K562 (cell line): Measurements from ENCODE around the gene ZNF785. TPM values are rescaled to one million over a fixed set of nuclear protein-coding genes. Genes with fewer than 3 reads are reported as not detected.

Source experiments
- CBFB ChIP-seq: sonication (generic); formaldehyde crosslinking; IDR thresholded peaks from 2 replicates; pipeline ENCODE4 v1.4.0; 2020; ENCODE audit warnings: mild to moderate bottlenecking, missing genetic modification reagents
- ETV5 ChIP-seq: sonication (generic); formaldehyde crosslinking; IDR thresholded peaks from 2 replicates; pipeline ENCODE4 v1.4.0; 2020; ENCODE audit warnings: low read depth, mild to moderate bottlenecking, missing genetic modification reagents
- FOXP1 ChIP-seq: sonication (generic); formaldehyde crosslinking; IDR thresholded peaks from 2 replicates; pipeline ENCODE4 v1.8.0; 2022; ENCODE audit warnings: mild to moderate bottlenecking, missing genetic modification reagents
- KDM1A ChIP-seq, 2 experiments: fragments of 450-650 bp; IDR thresholded peaks; 2 replicates each; pipeline ENCODE4 v1.6.1; 2016; ENCODE audit warnings: mild to moderate bottlenecking in 2 of 2
- MAZ ChIP-seq, 2 experiments: fragments of 450-650 bp in 1 of 2; sonication (generic) in 1 of 2; formaldehyde crosslinking; IDR thresholded peaks in 1 of 2; conservative IDR thresholded peaks in 1 of 2; 2 replicates each; pipeline versions ENCODE4 v1.4.0 to v1.5.0; 2020; ENCODE audit warnings: mild to moderate bottlenecking in 1 of 2, missing genetic modification reagents in 1 of 2
- RBM25 ChIP-seq: fragments of 200-400 bp; formaldehyde crosslinking; IDR thresholded peaks from 2 replicates; pipeline ENCODE4 v1.6.1; 2018; ENCODE audit warnings: low read length, low read depth, moderate library complexity; ENCODE audit not compliant: severe bottlenecking
- ZBTB1 ChIP-seq: sonication (generic); formaldehyde crosslinking; IDR thresholded peaks from 2 replicates; pipeline ENCODE4 v1.8.1; 2023; ENCODE audit warnings: missing genetic modification reagents, low read depth, mild to moderate bottlenecking, borderline replicate concordance
- ZNF134 ChIP-seq: fragments of 250-450 bp; sonication (Bioruptor Pico); conservative IDR thresholded peaks from 2 replicates; pipeline ENCODE4 v1.4.0; 2020
- polyA plus RNA-seq, 8 experiments: library from polyadenylated mRNA; depleted of rRNA in 4 of 8; stranded (reverse) in 5 of 8; unstranded in 3 of 8; fragments of >200 nt; fragmentation: Nextera tagmentation in 2 of 8; fragmentation: Illumina TruSeq in 1 of 8; extraction: Ambion mirVana in 2 of 8; extraction: Trizol in 1 of 8; gene quantifications; 2 replicates each; pipeline versions ENCODE4 v1.2.1 to v1.2.3, GENCODE V29; 2011 to 2014; ENCODE audit warnings: inconsistent platforms in 1 of 8, missing spikeins in 1 of 8
- total RNA-seq, 7 experiments: library from RNA; depleted of rRNA in 6 of 7; stranded (reverse); fragments of >200 nt in 6 of 7; fragmentation: Illumina TruSeq in 2 of 7; extraction: Trizol in 2 of 7; gene quantifications; 2 replicates each; pipeline versions ENCODE4 v1.2.1 to v1.2.3, GENCODE V29; 2011 to 2021; ENCODE audit warnings: low replicate concordance in 1 of 7
- TF ChIP-seq, protein P1 (sequence below): fragments of 450-650 bp; IDR thresholded peaks from 2 replicates; pipeline ENCODE4 v1.6.1; 2016; ENCODE audit warnings: mild to moderate bottlenecking, moderate library complexity
- TF ChIP-seq, protein P2 (sequence below): sonication (generic); formaldehyde crosslinking; IDR thresholded peaks from 2 replicates; pipeline ENCODE4 v1.8.0; 2022; ENCODE audit warnings: mild to moderate bottlenecking, missing genetic modification reagents

ZNF785 gene
- total and polyA plus RNA-seq, 9 of the 15 experiments (the other 6 are each of a cell fraction or from before 2014, with no cell fraction given), result 0.64 to 11.0 (median 6.4) TPM

- TF ChIP-seq, protein P1, sequence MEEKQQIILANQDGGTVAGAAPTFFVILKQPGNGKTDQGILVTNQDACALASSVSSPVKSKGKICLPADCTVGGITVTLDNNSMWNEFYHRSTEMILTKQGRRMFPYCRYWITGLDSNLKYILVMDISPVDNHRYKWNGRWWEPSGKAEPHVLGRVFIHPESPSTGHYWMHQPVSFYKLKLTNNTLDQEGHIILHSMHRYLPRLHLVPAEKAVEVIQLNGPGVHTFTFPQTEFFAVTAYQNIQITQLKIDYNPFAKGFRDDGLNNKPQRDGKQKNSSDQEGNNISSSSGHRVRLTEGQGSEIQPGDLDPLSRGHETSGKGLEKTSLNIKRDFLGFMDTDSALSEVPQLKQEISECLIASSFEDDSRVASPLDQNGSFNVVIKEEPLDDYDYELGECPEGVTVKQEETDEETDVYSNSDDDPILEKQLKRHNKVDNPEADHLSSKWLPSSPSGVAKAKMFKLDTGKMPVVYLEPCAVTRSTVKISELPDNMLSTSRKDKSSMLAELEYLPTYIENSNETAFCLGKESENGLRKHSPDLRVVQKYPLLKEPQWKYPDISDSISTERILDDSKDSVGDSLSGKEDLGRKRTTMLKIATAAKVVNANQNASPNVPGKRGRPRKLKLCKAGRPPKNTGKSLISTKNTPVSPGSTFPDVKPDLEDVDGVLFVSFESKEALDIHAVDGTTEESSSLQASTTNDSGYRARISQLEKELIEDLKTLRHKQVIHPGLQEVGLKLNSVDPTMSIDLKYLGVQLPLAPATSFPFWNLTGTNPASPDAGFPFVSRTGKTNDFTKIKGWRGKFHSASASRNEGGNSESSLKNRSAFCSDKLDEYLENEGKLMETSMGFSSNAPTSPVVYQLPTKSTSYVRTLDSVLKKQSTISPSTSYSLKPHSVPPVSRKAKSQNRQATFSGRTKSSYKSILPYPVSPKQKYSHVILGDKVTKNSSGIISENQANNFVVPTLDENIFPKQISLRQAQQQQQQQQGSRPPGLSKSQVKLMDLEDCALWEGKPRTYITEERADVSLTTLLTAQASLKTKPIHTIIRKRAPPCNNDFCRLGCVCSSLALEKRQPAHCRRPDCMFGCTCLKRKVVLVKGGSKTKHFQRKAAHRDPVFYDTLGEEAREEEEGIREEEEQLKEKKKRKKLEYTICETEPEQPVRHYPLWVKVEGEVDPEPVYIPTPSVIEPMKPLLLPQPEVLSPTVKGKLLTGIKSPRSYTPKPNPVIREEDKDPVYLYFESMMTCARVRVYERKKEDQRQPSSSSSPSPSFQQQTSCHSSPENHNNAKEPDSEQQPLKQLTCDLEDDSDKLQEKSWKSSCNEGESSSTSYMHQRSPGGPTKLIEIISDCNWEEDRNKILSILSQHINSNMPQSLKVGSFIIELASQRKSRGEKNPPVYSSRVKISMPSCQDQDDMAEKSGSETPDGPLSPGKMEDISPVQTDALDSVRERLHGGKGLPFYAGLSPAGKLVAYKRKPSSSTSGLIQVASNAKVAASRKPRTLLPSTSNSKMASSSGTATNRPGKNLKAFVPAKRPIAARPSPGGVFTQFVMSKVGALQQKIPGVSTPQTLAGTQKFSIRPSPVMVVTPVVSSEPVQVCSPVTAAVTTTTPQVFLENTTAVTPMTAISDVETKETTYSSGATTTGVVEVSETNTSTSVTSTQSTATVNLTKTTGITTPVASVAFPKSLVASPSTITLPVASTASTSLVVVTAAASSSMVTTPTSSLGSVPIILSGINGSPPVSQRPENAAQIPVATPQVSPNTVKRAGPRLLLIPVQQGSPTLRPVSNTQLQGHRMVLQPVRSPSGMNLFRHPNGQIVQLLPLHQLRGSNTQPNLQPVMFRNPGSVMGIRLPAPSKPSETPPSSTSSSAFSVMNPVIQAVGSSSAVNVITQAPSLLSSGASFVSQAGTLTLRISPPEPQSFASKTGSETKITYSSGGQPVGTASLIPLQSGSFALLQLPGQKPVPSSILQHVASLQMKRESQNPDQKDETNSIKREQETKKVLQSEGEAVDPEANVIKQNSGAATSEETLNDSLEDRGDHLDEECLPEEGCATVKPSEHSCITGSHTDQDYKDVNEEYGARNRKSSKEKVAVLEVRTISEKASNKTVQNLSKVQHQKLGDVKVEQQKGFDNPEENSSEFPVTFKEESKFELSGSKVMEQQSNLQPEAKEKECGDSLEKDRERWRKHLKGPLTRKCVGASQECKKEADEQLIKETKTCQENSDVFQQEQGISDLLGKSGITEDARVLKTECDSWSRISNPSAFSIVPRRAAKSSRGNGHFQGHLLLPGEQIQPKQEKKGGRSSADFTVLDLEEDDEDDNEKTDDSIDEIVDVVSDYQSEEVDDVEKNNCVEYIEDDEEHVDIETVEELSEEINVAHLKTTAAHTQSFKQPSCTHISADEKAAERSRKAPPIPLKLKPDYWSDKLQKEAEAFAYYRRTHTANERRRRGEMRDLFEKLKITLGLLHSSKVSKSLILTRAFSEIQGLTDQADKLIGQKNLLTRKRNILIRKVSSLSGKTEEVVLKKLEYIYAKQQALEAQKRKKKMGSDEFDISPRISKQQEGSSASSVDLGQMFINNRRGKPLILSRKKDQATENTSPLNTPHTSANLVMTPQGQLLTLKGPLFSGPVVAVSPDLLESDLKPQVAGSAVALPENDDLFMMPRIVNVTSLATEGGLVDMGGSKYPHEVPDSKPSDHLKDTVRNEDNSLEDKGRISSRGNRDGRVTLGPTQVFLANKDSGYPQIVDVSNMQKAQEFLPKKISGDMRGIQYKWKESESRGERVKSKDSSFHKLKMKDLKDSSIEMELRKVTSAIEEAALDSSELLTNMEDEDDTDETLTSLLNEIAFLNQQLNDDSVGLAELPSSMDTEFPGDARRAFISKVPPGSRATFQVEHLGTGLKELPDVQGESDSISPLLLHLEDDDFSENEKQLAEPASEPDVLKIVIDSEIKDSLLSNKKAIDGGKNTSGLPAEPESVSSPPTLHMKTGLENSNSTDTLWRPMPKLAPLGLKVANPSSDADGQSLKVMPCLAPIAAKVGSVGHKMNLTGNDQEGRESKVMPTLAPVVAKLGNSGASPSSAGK, result peak; percentile 33; the same call in 1 of the 2 replicates
- 0 out of 2 replicates have a peak, but pooled peaks have one; percentile 23 for TF ChIP-seq FOXP1 (CRISPR knock-in tag)
- TF ChIP-seq KDM1A (IDR thresholded peaks at IDR 0.05), result peak in 1 of 2 experiments; percentile 40; a peak in 1 of 4 replicates
- no peak for TF ChIP-seq RBM25
- TF ChIP-seq ZBTB1 (CRISPR knock-in tag), result 0 out of 2 replicates have a peak, but pooled peaks have one; percentile 52
- TF ChIP-seq, protein P2, sequence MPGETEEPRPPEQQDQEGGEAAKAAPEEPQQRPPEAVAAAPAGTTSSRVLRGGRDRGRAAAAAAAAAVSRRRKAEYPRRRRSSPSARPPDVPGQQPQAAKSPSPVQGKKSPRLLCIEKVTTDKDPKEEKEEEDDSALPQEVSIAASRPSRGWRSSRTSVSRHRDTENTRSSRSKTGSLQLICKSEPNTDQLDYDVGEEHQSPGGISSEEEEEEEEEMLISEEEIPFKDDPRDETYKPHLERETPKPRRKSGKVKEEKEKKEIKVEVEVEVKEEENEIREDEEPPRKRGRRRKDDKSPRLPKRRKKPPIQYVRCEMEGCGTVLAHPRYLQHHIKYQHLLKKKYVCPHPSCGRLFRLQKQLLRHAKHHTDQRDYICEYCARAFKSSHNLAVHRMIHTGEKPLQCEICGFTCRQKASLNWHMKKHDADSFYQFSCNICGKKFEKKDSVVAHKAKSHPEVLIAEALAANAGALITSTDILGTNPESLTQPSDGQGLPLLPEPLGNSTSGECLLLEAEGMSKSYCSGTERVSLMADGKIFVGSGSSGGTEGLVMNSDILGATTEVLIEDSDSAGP (CRISPR knock-in tag), result peak; percentile 19; the same call in 1 of the 2 replicates
- peak; percentile 79 for TF ChIP-seq ZNF134
- peak; percentile 60; the same call in 1 of the 2 replicates for TF ChIP-seq ETV5 (CRISPR knock-in tag)
- TF ChIP-seq CBFB (CRISPR knock-in tag), result 0 out of 2 replicates have a peak, but pooled peaks have one; percentile 45
- peak in 1 of 2 experiments; percentile 65; a peak in 2 of 4 replicates for TF ChIP-seq MAZ (CRISPR knock-in tag; conservative IDR thresholded peaks at IDR 0.05 in 1 of 2, IDR thresholded peaks at IDR 0.05 in 1 of 2)
Measured at GRCh38 chr16:30609002-30609925, 23.8 kb upstream of the ZNF785 start (continued).
